ENCODE results near the gene GPX6.
A peak's percentile ranks its signal among the peaks of the same experiment; 100 is the strongest.
"Not testable (repeated sequence)": the region's sequence is repeated elsewhere in the genome, so short reads cannot be mapped to it uniquely, and the experiment has no call there.

GPX6 gene, protein sequence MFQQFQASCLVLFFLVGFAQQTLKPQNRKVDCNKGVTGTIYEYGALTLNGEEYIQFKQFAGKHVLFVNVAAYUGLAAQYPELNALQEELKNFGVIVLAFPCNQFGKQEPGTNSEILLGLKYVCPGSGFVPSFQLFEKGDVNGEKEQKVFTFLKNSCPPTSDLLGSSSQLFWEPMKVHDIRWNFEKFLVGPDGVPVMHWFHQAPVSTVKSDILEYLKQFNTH

GRCh38 chr6:28515676-28516075 lies at the start of gene GPX6:
Gene GPX6, minus strand, starts transcription at chr6:28515793. Its CDS starts 50 bp downstream, at chr6:28515743.
- DNase-seq, result no peak

GRCh38 chr6:28563430-28564095 lies 48.0 kb upstream of the GPX6 start:
- DNase-seq, result no peak

DNA sequence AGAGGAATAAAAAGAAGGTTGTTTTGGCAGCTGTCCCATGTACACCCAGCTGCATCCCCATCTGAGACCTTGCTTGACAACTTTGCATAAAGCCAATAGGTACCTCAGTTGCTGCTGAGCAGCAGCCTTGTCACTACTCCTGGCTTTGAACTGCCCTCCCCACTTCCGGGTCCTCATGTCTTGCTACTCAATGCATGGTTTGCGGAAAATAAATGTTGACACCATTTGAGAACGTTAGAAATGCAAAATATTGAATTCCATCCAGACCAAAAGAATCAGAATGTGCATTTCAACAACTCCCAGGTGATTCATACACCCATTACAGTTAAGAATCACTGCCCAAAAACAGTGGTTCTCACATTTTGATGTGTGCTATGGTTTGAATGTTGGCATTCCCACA lies 43.0 kb upstream of the GPX6 start:
- no peak for DNase-seq

DNA sequence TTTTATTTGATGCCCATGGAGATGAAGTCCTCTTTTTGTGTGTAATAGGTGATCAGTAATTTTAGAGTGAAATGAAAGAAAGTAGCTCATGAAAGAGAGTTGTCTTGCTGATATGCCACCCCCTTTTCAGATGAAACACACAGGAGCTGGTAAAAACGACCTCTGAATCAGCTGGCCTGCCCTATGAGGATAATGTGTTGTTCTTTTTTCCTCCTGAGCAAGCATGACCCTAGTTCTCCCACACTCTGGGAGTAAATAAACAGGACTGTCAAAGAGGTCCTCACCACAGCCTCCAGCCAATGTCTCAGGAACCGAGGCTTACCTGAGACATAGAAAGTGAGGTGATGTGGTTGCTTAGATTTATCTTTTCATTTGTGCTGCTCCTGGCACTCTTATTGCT lies 39.5 kb upstream of the GPX6 start:
- DNase-seq, result no peak

DNA sequence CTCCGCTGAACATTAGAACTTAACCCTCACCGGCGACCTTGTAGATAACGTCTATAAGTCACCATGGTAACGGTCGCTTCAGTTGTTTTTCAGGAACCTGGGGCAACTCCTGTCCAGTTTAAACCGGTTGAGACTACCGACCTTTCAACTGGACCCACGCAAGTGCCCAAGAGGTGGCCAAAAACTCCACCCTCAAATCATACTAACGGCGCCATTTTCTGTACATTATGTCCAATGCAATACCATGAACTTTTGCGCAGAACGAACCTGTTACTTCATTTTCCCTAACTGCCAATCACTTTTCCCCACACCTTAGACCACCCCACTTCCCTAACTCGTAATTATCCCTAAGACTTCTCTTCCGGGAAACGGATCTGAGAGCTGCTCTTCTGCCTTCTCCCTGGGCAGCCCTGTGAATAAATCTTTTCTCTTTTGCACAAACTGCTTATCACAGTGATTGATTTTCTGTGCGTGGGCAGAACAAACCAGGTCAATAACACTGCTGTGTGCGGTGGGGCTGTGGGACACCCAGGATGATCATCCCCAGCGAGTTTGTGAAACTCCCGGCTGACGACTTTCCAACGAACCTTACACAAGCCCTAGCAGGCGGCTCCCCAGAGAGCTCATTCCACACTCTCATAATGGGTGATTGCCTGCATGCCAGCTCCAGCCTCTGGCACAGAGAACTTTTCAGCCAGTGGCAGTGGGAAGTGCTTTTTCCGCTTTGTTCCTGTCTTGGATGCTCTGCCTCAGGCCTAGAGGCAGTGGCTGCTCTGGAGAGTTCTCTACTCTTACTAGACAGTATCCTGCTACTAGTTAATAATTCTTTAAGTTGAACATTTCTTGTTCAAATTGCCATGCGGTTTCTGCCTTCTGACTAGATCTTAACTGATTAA lies 38.6 kb upstream of the GPX6 start:
- DNase-seq, result no peak

- no peak for DNase-seq
Observed at GRCh38 chr6:28553384-28553985, 37.9 kb upstream of the GPX6 start.

GRCh38 chr6:28551891-28552666 lies 36.5 kb upstream of the GPX6 start:
- DNase-seq, result no peak

- not testable (repeated sequence) for DNase-seq
Observed at GRCh38 chr6:28547003-28547402, 31.4 kb upstream of the GPX6 start.

DNA sequence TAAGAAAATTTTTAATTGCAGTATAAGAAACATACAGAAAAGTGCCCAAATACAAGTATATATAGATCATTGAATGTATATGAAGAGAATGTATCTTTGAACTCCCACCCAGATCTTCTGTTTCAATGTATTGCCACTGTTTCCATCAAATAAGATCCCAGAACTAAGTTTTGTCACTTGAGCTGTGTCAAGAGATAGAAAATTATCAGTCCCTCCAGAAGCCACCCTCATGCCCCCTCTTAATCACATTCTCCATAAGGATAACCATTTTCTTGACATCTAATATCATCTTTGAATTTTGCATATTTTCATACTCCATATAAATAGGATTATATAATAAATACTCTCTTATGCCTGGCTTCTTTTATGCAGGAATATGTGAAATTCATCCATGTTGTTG lies 30.4 kb upstream of the GPX6 start:
- DNase-seq, result no peak

DNA sequence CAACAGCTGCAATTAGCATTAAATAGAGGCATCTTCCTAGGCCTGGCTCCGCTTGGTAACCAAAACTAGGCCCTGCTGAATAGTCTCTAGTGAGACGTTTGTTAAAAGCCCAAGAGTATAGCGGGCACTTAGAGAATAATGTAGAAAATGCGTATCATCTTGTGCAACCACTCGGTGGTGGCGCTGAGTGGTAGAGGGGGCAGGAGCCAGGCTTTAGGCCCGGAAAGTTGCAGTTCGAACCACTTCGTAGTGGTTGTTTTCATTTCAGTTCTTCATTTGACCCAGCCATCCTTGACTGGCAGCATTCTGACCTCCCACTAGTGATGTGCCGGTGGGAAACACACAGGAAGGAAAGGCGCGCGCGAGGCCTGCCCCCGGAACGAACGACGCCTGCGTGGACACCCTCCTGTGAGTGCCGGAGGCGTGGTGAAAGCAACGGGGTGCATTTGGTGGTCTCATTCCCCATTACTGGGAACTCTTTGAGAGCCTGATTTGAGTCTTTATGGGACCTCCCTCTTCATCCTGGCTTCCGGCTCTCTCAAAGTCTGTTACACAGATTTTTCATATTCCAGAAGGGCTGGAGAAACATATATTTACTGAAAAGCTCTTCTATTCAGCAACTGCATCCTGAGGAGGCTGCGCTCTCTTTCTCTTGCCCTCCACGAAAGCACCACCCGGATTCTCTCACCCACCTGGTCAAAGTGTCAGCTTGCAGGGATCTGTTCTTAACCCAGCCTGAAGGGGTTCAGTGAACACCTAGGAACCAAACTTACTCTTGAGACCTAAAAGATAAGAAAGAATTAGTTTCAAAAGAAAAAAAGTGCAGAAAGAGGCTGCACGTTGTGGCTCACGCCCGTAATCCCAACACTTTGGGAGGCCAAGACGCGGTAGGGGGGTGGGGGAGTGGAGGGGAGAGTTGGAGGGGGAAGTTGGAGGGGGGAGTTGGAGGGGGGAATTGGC lies 28.3 kb upstream of the GPX6 start:
- no peak for DNase-seq

GRCh38 chr6:28542440-28543296 lies 27.1 kb upstream of the GPX6 start:
- peak; percentile 27 for DNase-seq

DNA sequence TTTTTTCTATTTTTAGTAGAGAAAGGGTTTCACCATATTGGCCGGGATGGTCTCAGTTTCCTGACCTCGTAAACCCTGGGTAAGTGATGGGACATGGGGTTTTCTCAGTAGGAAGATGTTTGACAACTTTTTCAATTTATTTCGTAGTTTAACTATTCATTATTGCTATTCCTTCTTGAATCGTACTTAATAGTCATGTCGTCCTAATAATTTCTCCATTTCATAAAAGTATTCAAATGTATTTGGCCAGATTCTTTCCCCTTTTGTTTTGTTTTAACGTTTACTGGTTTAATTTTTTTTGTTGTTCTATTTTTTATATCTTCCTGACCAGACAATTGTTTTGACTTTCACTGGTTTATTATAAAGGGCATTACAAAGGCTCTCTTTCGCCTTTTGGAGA lies 26.4 kb upstream of the GPX6 start:
- no peak for DNase-seq

- DNase-seq, result no peak
Observed at GRCh38 chr6:28537509-28538140, 22.0 kb upstream of the GPX6 start.

GRCh38 chr6:28537065-28537464 lies 21.5 kb upstream of the GPX6 start:
- no peak for DNase-seq

DNA sequence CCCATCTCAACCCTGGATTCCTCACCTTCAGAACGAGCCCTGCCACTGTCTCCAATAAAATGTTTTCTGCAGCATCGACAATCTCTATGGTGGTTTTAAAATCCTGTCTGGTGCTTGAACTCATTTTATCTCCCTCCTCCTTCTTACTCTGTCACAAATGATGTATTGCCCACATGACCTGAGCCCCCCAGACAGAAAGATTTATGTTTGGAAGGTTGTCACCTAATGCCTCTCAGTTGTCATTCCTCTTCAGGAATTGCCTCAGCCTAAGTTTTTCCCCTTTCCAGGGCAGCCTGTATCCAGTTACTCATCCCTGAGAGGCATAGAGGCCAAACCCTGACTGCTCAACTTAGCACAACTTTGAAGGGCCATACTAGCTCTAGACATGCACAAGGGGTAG lies 19.3 kb upstream of the GPX6 start:
- no peak for DNase-seq

DNA sequence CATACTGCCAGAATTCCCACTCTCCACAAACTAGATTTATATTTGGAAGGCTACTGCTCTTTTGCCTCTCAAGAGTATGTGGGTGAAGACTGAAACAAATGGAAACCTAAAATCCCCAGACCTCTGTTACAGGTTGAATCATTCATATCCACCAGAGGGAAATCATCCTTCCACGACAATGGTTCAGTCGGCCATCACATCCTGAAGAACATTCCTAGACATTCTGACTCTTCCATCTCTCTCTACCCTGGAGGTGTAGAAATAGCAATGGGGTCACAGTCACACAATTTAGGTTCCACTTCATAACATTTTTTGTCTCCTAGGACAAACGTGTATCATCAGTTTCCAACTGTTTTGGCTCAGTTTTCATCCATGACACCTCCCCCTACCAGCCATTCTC lies 18.7 kb upstream of the GPX6 start:
- no peak for DNase-seq

DNA sequence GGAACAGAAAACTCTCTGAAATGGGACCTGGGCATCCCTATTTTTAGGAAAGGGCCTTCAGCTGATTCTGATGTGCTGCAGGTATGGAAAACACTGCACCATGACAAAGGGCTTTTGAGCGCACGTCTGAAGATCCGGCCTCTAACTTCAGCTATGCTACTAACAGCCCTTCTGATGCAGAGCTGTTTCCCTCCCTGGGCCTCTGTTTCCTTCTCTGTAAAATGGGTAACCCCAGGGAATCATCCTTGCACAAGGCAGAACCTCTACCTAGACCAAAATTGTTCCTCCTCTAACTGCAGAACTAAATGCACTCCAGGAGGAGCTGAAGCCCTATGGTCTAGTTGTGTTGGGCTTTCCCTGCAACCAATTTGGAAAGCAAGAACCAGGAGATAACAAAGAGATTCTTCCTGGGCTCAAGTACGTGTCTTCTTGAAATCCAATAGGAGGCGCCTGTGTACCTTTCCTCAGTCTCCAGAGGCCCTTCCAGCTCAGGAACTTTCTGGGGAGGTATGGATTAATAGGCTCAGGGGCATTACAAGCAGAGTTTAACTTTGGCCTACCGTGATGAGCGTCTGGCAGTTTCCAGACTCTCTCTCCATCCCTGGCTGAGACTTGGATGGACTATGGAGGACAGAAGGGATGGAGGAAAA lies 16.0 kb upstream of the GPX6 start:
- DNase-seq, result no peak

DNA sequence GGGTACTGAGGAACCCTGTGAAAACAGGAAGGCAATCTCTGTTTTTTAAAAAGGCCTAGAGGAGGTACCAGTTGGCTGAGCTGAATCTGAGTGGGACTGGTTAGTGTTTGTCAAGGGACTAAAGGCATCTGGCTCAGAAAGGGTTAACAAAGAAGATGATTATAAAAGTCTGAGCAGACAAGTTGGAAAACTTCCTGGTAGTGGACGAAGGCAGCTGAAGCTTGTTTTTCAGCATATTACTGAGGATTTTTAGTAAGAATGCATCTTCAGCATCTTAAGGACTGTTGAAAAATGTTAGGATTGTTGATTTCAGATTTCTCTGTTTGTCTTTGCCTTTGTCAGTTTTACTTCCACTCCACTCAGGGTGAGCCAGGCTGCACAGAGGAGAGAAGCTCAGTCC lies 15.2 kb upstream of the GPX6 start:
- no peak for DNase-seq

DNA sequence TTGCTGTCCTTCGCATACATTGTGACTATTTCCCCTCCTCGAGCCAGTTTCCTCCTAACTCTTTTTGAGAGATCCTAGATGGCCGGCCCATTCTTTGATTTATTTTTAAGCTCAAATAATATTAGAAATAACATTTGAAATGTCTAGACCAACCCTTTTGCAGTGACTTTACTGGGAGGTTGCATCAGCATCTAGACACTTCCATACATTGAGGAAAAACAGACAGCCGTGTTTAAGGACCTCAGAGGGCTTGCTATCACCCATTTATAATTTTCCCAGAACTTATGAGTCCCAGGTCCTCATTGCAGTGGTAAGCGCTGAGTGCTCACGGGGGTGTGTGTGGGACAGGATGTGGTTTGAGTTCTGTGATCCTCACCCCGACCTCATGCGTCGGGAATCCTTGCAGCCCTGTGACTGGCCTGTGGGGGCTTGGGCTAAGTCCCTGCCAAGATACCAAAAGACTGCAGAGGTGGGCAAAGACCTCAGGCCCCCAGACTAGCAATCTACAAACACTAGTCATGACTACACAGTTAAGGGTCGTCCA lies 10.0 kb upstream of the GPX6 start, which contains the start of gene GPX5:
Gene GPX5 (plus strand): TSS at position 386 of the 544 bp plus-strand sequence. CDS start 133 bp downstream, at position 519.
- DNase-seq, result no peak

All from stimulated activated naive CD4-positive, alpha-beta T cell treated with Interleukin-2 at 50 U/mL for 16 hours (primary cell).